MM.1S (cell line): ENCODE data around the gene ANKEF1.

Experiments used
- EZH2 ChIP-seq: fragments of 300-600 bp; sonication (generic); optimal IDR thresholded peaks from 2 replicates; pipeline ENCODE3; 2017; ENCODE audit warnings: low read depth, mild to moderate bottlenecking, antibody characterized with exemption, low read length, mixed read lengths
- EZH2phosphoT487 ChIP-seq: fragments of 300-600 bp; sonication (generic); IDR thresholded peaks from 2 replicates; pipeline ENCODE4 v1.6.1; 2018; ENCODE audit warnings: antibody characterized with exemption, low read length
- TF ChIP-seq, protein P1 (sequence below): fragments of 300-600 bp; sonication (generic); IDR thresholded peaks from 2 replicates; pipeline ENCODE4 v1.5.1; 2016; ENCODE audit warnings: antibody characterized with exemption, low read length, mixed read lengths

DNA sequence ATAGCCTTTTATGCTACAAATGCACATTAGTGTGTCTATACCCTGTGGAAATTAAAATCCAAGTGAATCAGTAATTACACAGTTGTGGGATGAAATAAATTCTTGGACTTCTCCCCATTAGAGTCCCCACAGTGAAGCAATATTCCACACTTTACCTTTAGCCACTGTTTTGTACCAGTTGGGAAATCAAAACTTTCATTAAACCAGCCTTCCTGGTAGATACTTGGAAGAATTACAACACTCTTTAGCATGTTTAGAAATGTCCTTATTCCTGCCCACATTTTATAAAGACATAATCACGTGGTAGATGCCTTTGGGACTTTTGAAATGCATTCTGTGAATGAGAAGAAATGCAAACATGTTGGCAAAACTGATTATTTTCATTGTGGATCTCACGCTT lies 49.0 kb upstream of the ANKEF1 start:
- TF ChIP-seq EZH2phosphoT487 (no peak), EZH2 (no peak)
- TF ChIP-seq, protein P1, sequence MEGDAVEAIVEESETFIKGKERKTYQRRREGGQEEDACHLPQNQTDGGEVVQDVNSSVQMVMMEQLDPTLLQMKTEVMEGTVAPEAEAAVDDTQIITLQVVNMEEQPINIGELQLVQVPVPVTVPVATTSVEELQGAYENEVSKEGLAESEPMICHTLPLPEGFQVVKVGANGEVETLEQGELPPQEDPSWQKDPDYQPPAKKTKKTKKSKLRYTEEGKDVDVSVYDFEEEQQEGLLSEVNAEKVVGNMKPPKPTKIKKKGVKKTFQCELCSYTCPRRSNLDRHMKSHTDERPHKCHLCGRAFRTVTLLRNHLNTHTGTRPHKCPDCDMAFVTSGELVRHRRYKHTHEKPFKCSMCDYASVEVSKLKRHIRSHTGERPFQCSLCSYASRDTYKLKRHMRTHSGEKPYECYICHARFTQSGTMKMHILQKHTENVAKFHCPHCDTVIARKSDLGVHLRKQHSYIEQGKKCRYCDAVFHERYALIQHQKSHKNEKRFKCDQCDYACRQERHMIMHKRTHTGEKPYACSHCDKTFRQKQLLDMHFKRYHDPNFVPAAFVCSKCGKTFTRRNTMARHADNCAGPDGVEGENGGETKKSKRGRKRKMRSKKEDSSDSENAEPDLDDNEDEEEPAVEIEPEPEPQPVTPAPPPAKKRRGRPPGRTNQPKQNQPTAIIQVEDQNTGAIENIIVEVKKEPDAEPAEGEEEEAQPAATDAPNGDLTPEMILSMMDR, result no peak
